Endothelial cell of umbilical vein (primary cell): Measurements from ENCODE around the gene BLOC1S6. TPM values are rescaled to one million over a fixed set of nuclear protein-coding genes. Genes with fewer than 3 reads are reported as not detected.
A peak's percentile ranks its signal among the peaks of the same experiment; 100 is the strongest.

Experiments
- BruUV-seq: library from RNA; stranded (reverse); fragments of 400-500 nt; replicated peaks from 2 replicates; lab custom pipeline; 2021; lab: Mats Ljungman, UMichigan
- CTCF ChIA-PET: fragments of 300-600, 350-600 bp; sonication (Branson Sonifier 250); formaldehyde crosslinking; loops from one replicate; lab custom pipeline; 2021; ENCODE audit warnings: antibody characterized with exemption, inconsistent platforms; lab: Charles Lee
- POLR2A ChIA-PET: fragments of 300-600, 350-600 bp; sonication (Branson Sonifier 250); formaldehyde crosslinking; loops from one replicate; lab custom pipeline; 2021; ENCODE audit warnings: antibody characterized with exemption, inconsistent platforms; lab: Charles Lee
- DNase-seq: peaks from one replicate; pipeline ENCODE4 v3.0.0-alpha.2; 2011; ENCODE audit warnings: low read depth, low spot score
- FAIRE-seq: peaks from 2 replicates; lab custom pipeline; 2011; peaks lifted over from hg19 to GRCh38; lab: Jason Lieb, UNC
- H2AFZ ChIP-seq: 2 replicates; pipeline ENCODE4 v1.6.0; 2012; ENCODE audit warnings: low read depth, low read length, control low read depth, inconsistent platforms
- H3K27ac ChIP-seq: 2 replicates; pipeline ENCODE4 v1.5.1; 2011; ENCODE audit warnings: low read depth, mild to moderate bottlenecking, control low read depth, low read length, moderate library complexity; ENCODE audit not compliant: insufficient read depth
- H3K27me3 ChIP-seq, 2 experiments: 2 replicates each; pipeline versions ENCODE4 v1.6.0 to v1.6.1; 2011; ENCODE audit warnings: low read length in 2 of 2, mixed read lengths in 1 of 2; ENCODE audit not compliant: control insufficient read depth in 2 of 2, insufficient read depth in 2 of 2
- H3K36me3 ChIP-seq, 2 experiments: 2 replicates in 1 of 2; 3 replicates in 1 of 2; pipeline ENCODE4 v1.5.1; 2011; ENCODE audit warnings: low read length in 2 of 2, mild to moderate bottlenecking in 1 of 2, moderate library complexity in 1 of 2; ENCODE audit not compliant: control insufficient read depth in 2 of 2, insufficient read depth in 2 of 2; ENCODE audit errors: extremely low read depth in 1 of 2
- H3K4me1 ChIP-seq: 3 replicates; pipeline ENCODE4 v1.5.1; 2011; ENCODE audit warnings: mild to moderate bottlenecking, low read length; ENCODE audit not compliant: control insufficient read depth, insufficient read depth; ENCODE audit errors: extremely low read depth
- H3K4me2 ChIP-seq: 2 replicates; pipeline ENCODE4 v1.6.1; 2011; ENCODE audit warnings: low read length, control low read depth, mixed read lengths; ENCODE audit not compliant: insufficient read depth
- H3K4me3 ChIP-seq, 3 experiments: fragments of 200-600 bp in 1 of 3; sonication (generic), shearing (Covaris generic) in 1 of 3; replicated peaks in 1 of 3; 2 replicates each; pipeline ENCODE4 v1.5.1; 2011 to 2016; ENCODE audit warnings: control low read depth in 3 of 3, low read length in 3 of 3, mild to moderate bottlenecking in 2 of 3, inconsistent platforms in 1 of 3, low read depth in 1 of 3, moderate library complexity in 1 of 3; ENCODE audit not compliant: insufficient read depth in 1 of 3
- H3K79me2 ChIP-seq: 2 replicates; pipeline ENCODE4 v1.6.0; 2012; ENCODE audit warnings: low read length, inconsistent platforms; ENCODE audit not compliant: control insufficient read depth, insufficient read depth
- H3K9ac ChIP-seq: replicated peaks from 2 replicates; pipeline ENCODE3; 2011; ENCODE audit warnings: low read length, control low read depth; ENCODE audit not compliant: insufficient read depth; ENCODE audit errors: extremely low read depth
- H3K9me1 ChIP-seq: replicated peaks from 3 replicates; pipeline ENCODE4 v1.6.0; 2011; ENCODE audit warnings: mild to moderate bottlenecking, low read length; ENCODE audit not compliant: control insufficient read depth, insufficient read depth; ENCODE audit errors: extremely low read depth
- H3K9me3 ChIP-seq: replicated peaks from 2 replicates; pipeline ENCODE4 v1.5.1; 2012; ENCODE audit warnings: low read length, inconsistent platforms; ENCODE audit not compliant: control insufficient read depth, insufficient read depth
- H4K20me1 ChIP-seq: replicated peaks from 2 replicates; pipeline ENCODE3; 2011; ENCODE audit warnings: mild to moderate bottlenecking, low read length; ENCODE audit not compliant: control insufficient read depth, insufficient read depth; ENCODE audit errors: extremely low read depth
- CTCF ChIP-seq, 2 donors: IDR thresholded peaks; 1 replicate in 1 of 2; 2 replicates in 1 of 2; pipeline ENCODE4 v1.5.1; 2011; ENCODE audit warnings: low read length in 2 of 2, mild to moderate bottlenecking in 2 of 2, moderate library complexity in 2 of 2, control low read depth in 1 of 2, inconsistent platforms in 1 of 2, low read depth in 1 of 2; ENCODE audit not compliant: insufficient read depth in 1 of 2; ENCODE audit errors: extremely low read depth in 1 of 2
- POLR2AphosphoS5 ChIP-seq: IDR thresholded peaks from 2 replicates; pipeline ENCODE4 v1.6.1; 2012; ENCODE audit warnings: low read depth, mild to moderate bottlenecking, control low read depth, low read length, moderate library complexity; ENCODE audit not compliant: insufficient read depth
- dilution Hi-C: fragments of 300-500 bp; cut with MboI; formaldehyde crosslinking; loops from one replicate; pipeline ENCODE4 v1.15.0; 2019; ENCODE audit warnings: low sequenced_read_pairs; ENCODE audit not compliant: extremely low pct_ligation_motif_present
- intact Hi-C: fragments of 100-400 bp; cut with micrococcal nuclease; formaldehyde crosslinking; loops from one replicate; pipeline ENCODE4 v1.10.0; 2022
- polyA plus RNA-seq, 4 experiments: library from polyadenylated mRNA; depleted of rRNA in 3 of 4; stranded (reverse) in 3 of 4; unstranded in 1 of 4; fragments of >200 nt; gene quantifications; 2 replicates each; pipeline versions ENCODE4 v1.2.1 to v1.2.3, GENCODE V29; 2011 to 2012; ENCODE audit warnings: missing spikeins in 1 of 4
- total RNA-seq: library from RNA; stranded (reverse); gene quantifications from 2 replicates; pipeline ENCODE4 v1.2.3, GENCODE V29; 2021

BLOC1S6 gene
- total and polyA plus RNA-seq, 2 donors (not counting 3 experiments of a cell fraction or from before 2014, with no cell fraction given) = 8.2 to 39.2 TPM

- BruUV-seq = no TSS peak
- CTCF ChIA-PET = interaction anchor here (0.9 to 1.7 kb wide), 5 partner anchors 12 to 70 kb away, joined by 3 to 7 read pairs (median 3); no protein-coding TSS in a partner anchor
These were observed 48.0 kb downstream of the BLOC1S6 start for GRCh38 chr15:45635191-45635638.

More at GRCh38 chr15:45635191-45635638, 48.0 kb downstream of the BLOC1S6 start:
- POLR2A ChIA-PET = no interaction called here
- FAIRE-seq (peak; percentile 70), DNase-seq (no peak)
- no peaks in the 10 kb centered on the region for H3K36me3 ChIP-seq
- peak overlapping the region; percentile 52 to 88 (median 82) for H3K4me3 ChIP-seq
- no peaks in the 10 kb centered on the region for H3K79me2 ChIP-seq
- peak overlapping the region; percentile 75 for H3K4me2 ChIP-seq
- H3K9me3 ChIP-seq = no peaks in the 10 kb centered on the region
- H3K27me3 ChIP-seq = no peaks in the 10 kb centered on the region
- H3K9me1 ChIP-seq = no peaks in the 10 kb centered on the region
- no peak overlapping the region for H3K27ac ChIP-seq
- TF ChIP-seq POLR2AphosphoS5 (no peak), CTCF (IDR thresholded peaks at IDR 0.05; ENCODE audit: extremely low read depth in 1 of 2, insufficient read depth in 1 of 2, low read depth in 1 of 2, low read length in 2 of 2) (peak; percentile 32 to 69)
- peak overlapping the region; percentile 97 for H2AFZ ChIP-seq
- H3K9ac ChIP-seq = peak overlapping the region; percentile 47
- intact Hi-C loops (loop anchor here (1.0 to 2.0 kb wide), 3 partner anchors 36 to 70 kb away; partner anchors contain the start of gene BLOC1S6), dilution Hi-C loops (no loop called here)
- H4K20me1 ChIP-seq = no peaks in the 10 kb centered on the region
- peaks cover 23% of the 10 kb centered on the region for H3K4me1 ChIP-seq
